Measurements from ENCODE around the gene NUDT22. TPM values are rescaled to one million over a fixed set of nuclear protein-coding genes. Genes with fewer than 3 reads are reported as not detected.

The NUDT22 gene
- total and polyA plus RNA-seq, 2 of the 4 experiments (the other 2 are of a cell fraction), result 21.3 to 44.6 TPM

DNA sequence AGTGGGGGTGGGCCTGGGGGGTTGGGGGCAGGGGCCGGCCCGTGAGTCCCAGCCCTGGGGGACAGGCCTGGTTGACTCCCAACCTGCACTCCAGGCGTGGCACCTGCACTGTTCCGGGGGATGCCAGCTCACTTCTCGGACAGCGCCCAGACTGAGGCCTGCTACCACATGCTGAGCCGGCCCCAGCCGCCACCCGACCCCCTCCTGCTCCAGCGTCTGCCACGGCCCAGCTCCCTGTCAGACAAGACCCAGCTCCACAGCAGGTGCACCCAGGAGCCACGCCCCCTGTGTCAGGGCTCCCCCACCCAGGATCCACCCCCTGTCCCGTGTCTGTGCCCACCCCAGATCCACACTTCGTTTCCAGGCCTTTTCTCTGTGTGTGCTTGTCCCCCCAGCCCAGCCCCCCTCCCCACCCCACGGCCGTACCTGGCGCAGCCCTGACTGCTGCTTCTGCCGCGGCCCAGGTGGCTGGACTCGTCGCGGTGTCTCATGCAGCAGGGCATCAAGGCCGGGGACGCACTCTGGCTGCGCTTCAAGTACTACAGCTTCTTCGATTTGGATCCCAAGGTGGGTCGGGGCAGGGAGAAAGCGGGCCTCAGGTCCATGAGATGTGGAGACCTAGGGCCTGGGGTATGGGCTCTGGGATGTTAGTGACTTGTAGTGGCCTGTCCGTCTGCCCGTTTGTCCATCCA, 14.7 kb upstream of the NUDT22 start (continued):
- TF ChIP-seq, protein P1, sequence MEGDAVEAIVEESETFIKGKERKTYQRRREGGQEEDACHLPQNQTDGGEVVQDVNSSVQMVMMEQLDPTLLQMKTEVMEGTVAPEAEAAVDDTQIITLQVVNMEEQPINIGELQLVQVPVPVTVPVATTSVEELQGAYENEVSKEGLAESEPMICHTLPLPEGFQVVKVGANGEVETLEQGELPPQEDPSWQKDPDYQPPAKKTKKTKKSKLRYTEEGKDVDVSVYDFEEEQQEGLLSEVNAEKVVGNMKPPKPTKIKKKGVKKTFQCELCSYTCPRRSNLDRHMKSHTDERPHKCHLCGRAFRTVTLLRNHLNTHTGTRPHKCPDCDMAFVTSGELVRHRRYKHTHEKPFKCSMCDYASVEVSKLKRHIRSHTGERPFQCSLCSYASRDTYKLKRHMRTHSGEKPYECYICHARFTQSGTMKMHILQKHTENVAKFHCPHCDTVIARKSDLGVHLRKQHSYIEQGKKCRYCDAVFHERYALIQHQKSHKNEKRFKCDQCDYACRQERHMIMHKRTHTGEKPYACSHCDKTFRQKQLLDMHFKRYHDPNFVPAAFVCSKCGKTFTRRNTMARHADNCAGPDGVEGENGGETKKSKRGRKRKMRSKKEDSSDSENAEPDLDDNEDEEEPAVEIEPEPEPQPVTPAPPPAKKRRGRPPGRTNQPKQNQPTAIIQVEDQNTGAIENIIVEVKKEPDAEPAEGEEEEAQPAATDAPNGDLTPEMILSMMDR (conservative IDR thresholded peaks at IDR 0.05; ENCODE audit: low read depth, low read length), result no peak
- no peak for TF ChIP-seq MAFK (IDR thresholded peaks at IDR 0.05; ENCODE audit: low read depth, low read length)

DNA sequence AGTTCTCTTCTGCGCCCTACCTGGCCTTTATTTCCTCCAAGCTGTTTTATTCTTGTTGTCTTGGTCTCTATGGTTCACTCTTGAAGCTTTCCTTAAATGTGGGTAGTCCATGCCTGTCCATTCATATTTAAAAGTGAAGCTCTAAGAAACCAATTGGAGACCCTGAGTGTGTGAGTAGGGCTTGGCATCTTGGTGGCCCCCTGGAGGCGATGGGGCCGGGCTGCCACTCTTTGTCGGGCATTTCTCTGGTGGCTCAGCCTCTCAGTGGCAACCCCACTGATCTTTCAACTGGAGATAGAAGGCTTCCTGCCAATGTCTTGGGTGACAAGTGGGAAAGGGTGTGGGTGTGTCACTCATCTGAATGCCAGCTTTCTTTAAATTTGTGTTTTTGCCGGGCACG, 9.2 kb upstream of the NUDT22 start:
- ChIA-PET CTCF (interaction anchor here (0.9 kb wide), 1 partner anchor 9 kb away, joined by 3 read pairs; no protein-coding TSS in a partner anchor), POLR2A (ENCODE audit: unreplicated experiment) (no interaction called here)
- Histone ChIP-seq H2BK5ac (ENCODE audit: low read depth, low read length, poor library complexity, severe bottlenecking) (no peak overlapping the region), H2BK15ac (ENCODE audit: low read depth, low read length) (no peak overlapping the region), H3K4me2 (ENCODE audit: low read depth, low read length) (no peak overlapping the region), H3K27me3 (ENCODE audit: control insufficient read depth, insufficient read depth, low read length) (no peaks in the 10 kb centered on the region), H2AFZ (replicated peaks; ENCODE audit: low read length, poor library complexity) (no peak overlapping the region), H3K23ac (ENCODE audit: low read depth, low read length) (no peak overlapping the region), H3K18ac (ENCODE audit: low read depth, low read length) (no peak overlapping the region), H3K4ac (ENCODE audit: low read depth, low read length) (no peak overlapping the region), H2AK9ac (replicated peaks; ENCODE audit: low read depth, low read length, poor library complexity) (no peak overlapping the region), H2AK5ac (ENCODE audit: low read depth, low read length) (no peak overlapping the region), H3K9me3 (ENCODE audit: control insufficient read depth, insufficient read depth, low read length) (no peaks in the 10 kb centered on the region), H4K8ac (ENCODE audit: low read depth in 2 of 2, low read length in 2 of 2) (no peak overlapping the region), H3K79me1 (ENCODE audit: low read depth in 1 of 2, low read length in 2 of 2) (no peaks in the 10 kb centered on the region), H3K4me3 (ENCODE audit: insufficient read depth, low read depth, low read length) (no peak overlapping the region), H2BK120ac (ENCODE audit: low read depth, low read length) (no peak overlapping the region), H3K9me1 (ENCODE audit: insufficient read depth, low read length) (0 out of 2 replicates have a peak, but pooled peaks cover 5% of the 10 kb centered on the region), H3K27ac (ENCODE audit: insufficient read depth, low read length) (no peak overlapping the region), H3K36me3 (ENCODE audit: control insufficient read depth, insufficient read depth, low read length) (no peaks in the 10 kb centered on the region; the same call in 1 of the 2 replicates), H4K91ac (ENCODE audit: insufficient read depth, low read depth, low read length) (no peak overlapping the region), H3K14ac (replicated peaks; ENCODE audit: low read depth, low read length) (no peak overlapping the region), H3K4me1 (ENCODE audit: control insufficient read depth, insufficient read depth, low read length) (no peaks in the 10 kb centered on the region), H4K20me1 (ENCODE audit: insufficient read depth, low read length) (no peaks in the 10 kb centered on the region), H4K5ac (ENCODE audit: low read depth, low read length) (no peak overlapping the region), H3K56ac (ENCODE audit: extremely low read depth, insufficient read depth, low read length) (no peak overlapping the region), H3K9ac (ENCODE audit: low read depth, low read length) (no peak overlapping the region), H2BK20ac (ENCODE audit: low read depth, low read length) (no peak overlapping the region)
- WGBS, 2 experiments (ENCODE audit: extremely low coverage in 2 of 2, insufficient read length in 1 of 2), result 100% methylated on average over 1 of the region's 6 CpGs; no CpG with 5 or more reads in 1 of the 2 experiments
- intact Hi-C loops (cut with micrococcal nuclease) (no loop called here), dilution Hi-C loops (cut with HindIII; ENCODE audit: low sequenced_read_pairs, unreplicated experiment) (no loop called here), in situ Hi-C loops (cut with MboI; ENCODE audit: low sequenced_read_pairs) (no loop called here)
- ATAC-seq (ENCODE audit: low read depth), result no peak
- no TSS peak for BruUV-seq (replicated peaks)
- no peak for DNase-seq
- TF ChIP-seq, protein P2, sequence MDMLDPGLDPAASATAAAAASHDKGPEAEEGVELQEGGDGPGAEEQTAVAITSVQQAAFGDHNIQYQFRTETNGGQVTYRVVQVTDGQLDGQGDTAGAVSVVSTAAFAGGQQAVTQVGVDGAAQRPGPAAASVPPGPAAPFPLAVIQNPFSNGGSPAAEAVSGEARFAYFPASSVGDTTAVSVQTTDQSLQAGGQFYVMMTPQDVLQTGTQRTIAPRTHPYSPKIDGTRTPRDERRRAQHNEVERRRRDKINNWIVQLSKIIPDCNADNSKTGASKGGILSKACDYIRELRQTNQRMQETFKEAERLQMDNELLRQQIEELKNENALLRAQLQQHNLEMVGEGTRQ (IDR thresholded peaks at IDR 0.05; ENCODE audit: low read depth, low read length), result no peak
- TF ChIP-seq RCOR1 (IDR thresholded peaks at IDR 0.05; ENCODE audit: insufficient replicate concordance, low read length) (no peak), MXI1 (IDR thresholded peaks at IDR 0.05; ENCODE audit: borderline replicate concordance, low read depth, low read length) (no peak), POLR2A (IDR thresholded peaks at IDR 0.05; ENCODE audit: low read depth, low read length) (no peak), FOS (IDR thresholded peaks at IDR 0.05; ENCODE audit: low read depth, low read length) (no peak), NFE2L2 (IDR thresholded peaks at IDR 0.05; ENCODE audit: low read depth, low read length) (no peak), CHD1 (IDR thresholded peaks at IDR 0.05; ENCODE audit: low read depth, low read length) (no peak), MAFK (IDR thresholded peaks at IDR 0.05; ENCODE audit: low read depth, low read length) (no peak), CEBPB (IDR thresholded peaks at IDR 0.05; ENCODE audit: low read depth, low read length) (no peak), RAD21 (IDR thresholded peaks at IDR 0.05; ENCODE audit: low read length) (no peak), MAZ (IDR thresholded peaks at IDR 0.05; ENCODE audit: borderline replicate concordance, low read depth, low read length) (no peak)
- TF ChIP-seq, protein P3, sequence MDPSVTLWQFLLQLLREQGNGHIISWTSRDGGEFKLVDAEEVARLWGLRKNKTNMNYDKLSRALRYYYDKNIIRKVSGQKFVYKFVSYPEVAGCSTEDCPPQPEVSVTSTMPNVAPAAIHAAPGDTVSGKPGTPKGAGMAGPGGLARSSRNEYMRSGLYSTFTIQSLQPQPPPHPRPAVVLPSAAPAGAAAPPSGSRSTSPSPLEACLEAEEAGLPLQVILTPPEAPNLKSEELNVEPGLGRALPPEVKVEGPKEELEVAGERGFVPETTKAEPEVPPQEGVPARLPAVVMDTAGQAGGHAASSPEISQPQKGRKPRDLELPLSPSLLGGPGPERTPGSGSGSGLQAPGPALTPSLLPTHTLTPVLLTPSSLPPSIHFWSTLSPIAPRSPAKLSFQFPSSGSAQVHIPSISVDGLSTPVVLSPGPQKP (IDR thresholded peaks at IDR 0.05; ENCODE audit: borderline replicate concordance, low read depth, low read length), result no peak

Data from IMR-90 (cell line).